HEK293 (cell line): ENCODE results near the gene ETS2.
A peak's percentile ranks its signal among the peaks of the same experiment; 100 is the strongest.
"Not testable (repeated sequence)": the region's sequence is repeated elsewhere in the genome, so short reads cannot be mapped to it uniquely, and the experiment has no call there.

Experiments
- CTCF ChIA-PET: fragments of 350-600 bp; formaldehyde crosslinking; extraction: SDS; loops from one replicate; lab custom pipeline; 2021; ENCODE audit warnings: antibody characterized with exemption; lab: Yijun Ruan, JAX
- POLR2A ChIA-PET: fragments of 300-600 bp; formaldehyde crosslinking; extraction: SDS; loops from one replicate; lab custom pipeline; 2020; ENCODE audit warnings: antibody characterized with exemption, inconsistent platforms; lab: Yijun Ruan, JAX
- H3K27ac ChIP-seq: fragments of 200-500 bp; sonication (Bioruptor generic); 2 replicates; pipeline ENCODE4 v1.5.1; 2014; ENCODE audit warnings: low read depth, low read length, control low read depth, inconsistent platforms; ENCODE audit errors: extremely low read depth
- H3K36me3 ChIP-seq, 2 experiments: fragments of 200-500 bp in 1 of 2; sonication (Bioruptor generic) in 1 of 2; 1 replicate in 1 of 2; 2 replicates in 1 of 2; pipeline ENCODE4 v1.5.1; 2014 to 2017; ENCODE audit warnings: inconsistent platforms in 2 of 2, low read length in 2 of 2; ENCODE audit not compliant: control insufficient read depth in 2 of 2, insufficient read depth in 1 of 2
- H3K4me1 ChIP-seq: fragments of 200-500 bp; sonication (Bioruptor generic); 2 replicates; pipeline ENCODE4 v1.5.1; 2014; ENCODE audit warnings: mild to moderate bottlenecking, low read length, inconsistent platforms; ENCODE audit not compliant: control insufficient read depth, insufficient read depth
- H3K4me3 ChIP-seq: 2 replicates; pipeline ENCODE4 v1.5.1; 2011; ENCODE audit warnings: low read depth, mild to moderate bottlenecking, control low read depth, low read length, moderate library complexity
- H3K9me3 ChIP-seq: fragments of 200-500 bp; sonication (Bioruptor generic); 2 replicates; pipeline ENCODE4 v1.5.1; 2014; ENCODE audit warnings: low read depth, low read length, inconsistent platforms; ENCODE audit not compliant: control insufficient read depth, insufficient read depth
- KLF16 ChIP-seq: fragments of 450-650 bp; formaldehyde crosslinking; IDR thresholded peaks from 2 replicates; pipeline ENCODE4 v1.5.1; 2017; ENCODE audit warnings: missing biosample characterization, missing genetic modification characterization
- ZBTB49 ChIP-seq: fragments of 450-650 bp; formaldehyde crosslinking; IDR thresholded peaks from 2 replicates; pipeline ENCODE4 v1.5.1; 2016; ENCODE audit warnings: missing biosample characterization, missing genetic modification characterization, low read depth
- ZBTB7A ChIP-seq: fragments of 450-650 bp; formaldehyde crosslinking; IDR thresholded peaks from 2 replicates; pipeline ENCODE4 v1.5.1; 2016; ENCODE audit warnings: low read depth, missing biosample characterization, missing genetic modification characterization
- ZNF112 ChIP-seq: fragments of 450-650 bp; formaldehyde crosslinking; IDR thresholded peaks from 2 replicates; pipeline ENCODE4 v1.5.0; 2017; ENCODE audit warnings: missing biosample characterization, missing genetic modification characterization
- ZNF24 ChIP-seq: fragments of 450-650 bp; formaldehyde crosslinking; IDR thresholded peaks from 2 replicates; pipeline ENCODE4 v1.5.1; 2016; ENCODE audit warnings: missing biosample characterization, missing genetic modification characterization
- ZNF354C ChIP-seq: fragments of 450-650 bp; formaldehyde crosslinking; IDR thresholded peaks from 2 replicates; pipeline ENCODE4 v1.5.1; 2016; ENCODE audit warnings: missing biosample characterization, missing genetic modification characterization, low read depth, borderline replicate concordance
- ZNF394 ChIP-seq: fragments of 450-650 bp; formaldehyde crosslinking; IDR thresholded peaks from 2 replicates; pipeline ENCODE4 v1.5.1; 2016; ENCODE audit warnings: missing biosample characterization, missing genetic modification characterization, mild to moderate bottlenecking, moderate library complexity, borderline replicate concordance
- ZNF426 ChIP-seq: fragments of 450-650 bp; formaldehyde crosslinking; IDR thresholded peaks from 2 replicates; pipeline ENCODE4 v1.5.1; 2017; ENCODE audit warnings: missing biosample characterization, missing genetic modification characterization, mild to moderate bottlenecking, inconsistent platforms, moderate library complexity
- ZNF501 ChIP-seq: fragments of 450-650 bp; formaldehyde crosslinking; IDR thresholded peaks from 2 replicates; pipeline ENCODE4 v1.5.1; 2016; ENCODE audit warnings: missing biosample characterization, missing genetic modification characterization
- ZNF518A ChIP-seq: fragments of 450-650 bp; formaldehyde crosslinking; conservative IDR thresholded peaks from 2 replicates; pipeline ENCODE4 v1.5.1; 2016; ENCODE audit warnings: low read depth, missing biosample characterization, missing genetic modification characterization
- ZNF555 ChIP-seq: fragments of 450-650 bp; formaldehyde crosslinking; conservative IDR thresholded peaks from 2 replicates; pipeline ENCODE4 v1.5.1; 2017; ENCODE audit warnings: missing biosample characterization, mild to moderate bottlenecking, missing genetic modification characterization, inconsistent platforms
- ZNF76 ChIP-seq: fragments of 450-650 bp; formaldehyde crosslinking; IDR thresholded peaks from 2 replicates; pipeline ENCODE4; 2016; ENCODE audit warnings: low read depth, missing biosample characterization, missing genetic modification characterization, borderline replicate concordance
- ZNF843 ChIP-seq: fragments of 450-650 bp; formaldehyde crosslinking; IDR thresholded peaks from 2 replicates; pipeline ENCODE4 v1.5.1; 2016; ENCODE audit warnings: missing biosample characterization, missing genetic modification characterization

ETS2 gene

GRCh38 chr21:38825269-38825668, 19.5 kb downstream of the ETS2 start:
- H3K36me3 ChIP-seq: peaks cover 26 to 49% of the 10 kb centered on the region in 2 experiments; a peak in 2 of 3 replicates
- TF ChIP-seq ZNF112 (tag by site-specific recombination): peak; percentile 67; the same call in 1 of the 2 replicates
- TF ChIP-seq ZNF843 (tag by site-specific recombination): no peak
- H3K4me3 ChIP-seq: no peak overlapping the region
- H3K9me3 ChIP-seq: no peaks in the 10 kb centered on the region; the same call in 1 of the 2 replicates
- H3K27ac ChIP-seq: no peak overlapping the region
- H3K4me1 ChIP-seq: no peaks in the 10 kb centered on the region
- POLR2A ChIA-PET: interaction anchor here (0.9 kb wide), 1 partner anchor 17 kb away, joined by 3 read pairs; no protein-coding TSS in a partner anchor
- CTCF ChIA-PET: no interaction called here

- TF ChIP-seq ZBTB49: no peak
- no peak for TF ChIP-seq ZNF501 (tag by site-specific recombination)
- TF ChIP-seq KLF16 (tag by site-specific recombination): no peak
- no peak for TF ChIP-seq ZNF76 (tag by site-specific recombination)
- TF ChIP-seq ZNF24: no peak
- TF ChIP-seq ZBTB7A: no peak
- no peak for TF ChIP-seq ZNF354C (tag by site-specific recombination)
Observed at GRCh38 chr21:38825921-38826320, 20.2 kb downstream of the ETS2 start.

GRCh38 chr21:38828111-38828510, 22.4 kb downstream of the ETS2 start:
- POLR2A ChIA-PET, H3K27ac ChIP-seq, H3K4me3 ChIP-seq, CTCF ChIA-PET, H3K9me3 ChIP-seq, H3K4me1 ChIP-seq: not testable (repeated sequence)
- peaks cover 18 to 21% of the 10 kb centered on the region in 2 experiments; a peak in 2 of 3 replicates for H3K36me3 ChIP-seq
- TF ChIP-seq ZNF426 (tag by site-specific recombination) (peak; percentile 23), ZNF555 (tag by site-specific recombination) (0 out of 2 replicates have a peak, but pooled peaks have one; percentile 13), ZNF518A (peak; percentile 51; the same call in 1 of the 2 replicates), ZNF394 (tag by site-specific recombination) (peak; percentile 53; the same call in 1 of the 2 replicates)

More at GRCh38 chr21:38825921-38826320, 20.2 kb downstream of the ETS2 start:
- CTCF ChIA-PET: no interaction called here
- Histone ChIP-seq H3K9me3 (no peaks in the 10 kb centered on the region; the same call in 1 of the 2 replicates), H3K36me3 (peaks cover 26 to 42% of the 10 kb centered on the region in 2 experiments; a peak in 2 of 3 replicates), H3K4me1 (no peaks in the 10 kb centered on the region), H3K27ac (no peak overlapping the region), H3K4me3 (no peak overlapping the region)
- POLR2A ChIA-PET: interaction anchor here (0.9 kb wide), 1 partner anchor 18 kb away, joined by 3 read pairs; no protein-coding TSS in a partner anchor
